Activated CD4-positive, alpha-beta T cell treated with anti-CD3 and anti-CD28 coated beads, Interleukin-2, amount 50 U/mL, for 4 hours (primary cell): ENCODE measurements around the gene UNC13B.

ENCODE experiments used
- DNase-seq, 2 experiments: peaks; one replicate each; pipeline ENCODE4 v3.0.0-alpha.2; 2020

UNC13B gene

GRCh38 chr9:35280399-35280798 is 118.6 kb downstream of the UNC13B start:
- no peak for DNase-seq

DNA sequence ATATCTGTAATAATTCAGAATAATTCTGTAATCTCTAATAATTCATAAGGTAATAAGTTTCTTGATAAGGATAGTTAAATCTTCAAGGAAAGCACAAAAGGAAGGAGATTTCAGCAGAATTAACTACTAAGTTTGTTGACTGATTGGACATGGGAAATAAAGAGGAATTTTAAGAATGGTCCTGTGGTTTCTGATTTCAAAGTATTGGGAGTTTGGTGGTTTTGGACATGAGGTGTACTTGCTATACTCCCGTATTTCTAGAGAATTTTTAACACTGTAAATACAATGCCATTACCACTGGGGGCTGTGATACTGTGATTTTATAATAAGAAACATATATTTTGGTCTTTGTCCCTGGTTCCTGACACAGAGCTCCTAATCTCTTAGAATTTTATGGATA is 123.9 kb downstream of the UNC13B start:
- no peak for DNase-seq

- no peak for DNase-seq
Measured at GRCh38 chr9:35286381-35286780, 124.6 kb downstream of the UNC13B start.

DNA sequence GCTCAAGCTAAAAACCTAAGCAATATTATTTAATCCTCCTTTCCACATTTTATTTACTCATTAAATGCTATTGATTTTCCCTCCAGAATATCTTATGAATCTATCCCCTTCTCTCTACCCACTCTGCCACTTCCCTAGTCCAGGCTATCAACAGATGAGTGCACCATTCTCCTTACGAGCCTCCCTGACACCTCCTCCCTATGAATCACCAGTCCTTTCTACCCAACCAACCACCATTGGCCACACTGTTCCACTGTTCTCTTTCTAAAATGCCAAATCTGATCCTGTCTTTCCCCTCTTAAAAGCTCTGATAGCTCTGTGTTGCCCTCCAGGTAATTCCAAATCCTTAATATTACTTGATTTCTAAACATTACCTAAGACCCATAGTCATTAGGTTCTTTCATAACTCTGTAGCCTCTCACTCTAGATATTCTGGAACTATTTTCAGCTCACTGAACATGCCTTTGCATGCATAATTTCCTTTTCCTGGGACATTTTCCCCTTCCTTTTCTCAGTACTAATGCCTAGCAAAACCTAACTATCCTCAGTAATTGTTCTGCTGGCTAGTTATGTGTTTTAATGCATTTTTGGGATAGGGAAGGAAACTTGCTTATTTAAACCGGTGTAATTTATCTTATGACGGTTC is 126.3 kb downstream of the UNC13B start:
- no peak for DNase-seq

DNA sequence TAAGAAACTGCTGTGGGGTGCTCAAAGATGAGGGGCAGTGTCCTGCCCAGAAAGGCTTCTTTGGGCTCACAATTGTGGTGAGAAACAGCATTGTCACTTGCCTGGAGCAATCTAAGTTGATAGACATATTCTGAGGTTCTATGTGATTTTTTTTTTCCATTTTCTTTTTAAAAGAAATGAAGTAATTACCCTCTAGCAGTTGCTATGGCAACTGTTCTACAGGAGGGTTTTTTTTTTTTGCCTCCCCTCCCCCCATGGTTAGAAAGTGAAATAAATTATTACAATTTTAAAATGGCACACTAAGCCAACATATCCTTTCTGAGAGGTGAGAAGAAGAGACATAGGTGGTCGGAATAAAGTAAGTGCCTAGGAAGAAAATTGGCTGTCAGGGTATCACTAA is 127.0 kb downstream of the UNC13B start:
- DNase-seq, result no peak

GRCh38 chr9:35293376-35293964 is 131.7 kb downstream of the UNC13B start:
- DNase-seq, result no peak

GRCh38 chr9:35294066-35294465 is 132.3 kb downstream of the UNC13B start:
- DNase-seq, result no peak

GRCh38 chr9:35294556-35294955 is 132.7 kb downstream of the UNC13B start:
- DNase-seq, result no peak

GRCh38 chr9:35295369-35296036 is 133.7 kb downstream of the UNC13B start:
- no peak for DNase-seq

DNA sequence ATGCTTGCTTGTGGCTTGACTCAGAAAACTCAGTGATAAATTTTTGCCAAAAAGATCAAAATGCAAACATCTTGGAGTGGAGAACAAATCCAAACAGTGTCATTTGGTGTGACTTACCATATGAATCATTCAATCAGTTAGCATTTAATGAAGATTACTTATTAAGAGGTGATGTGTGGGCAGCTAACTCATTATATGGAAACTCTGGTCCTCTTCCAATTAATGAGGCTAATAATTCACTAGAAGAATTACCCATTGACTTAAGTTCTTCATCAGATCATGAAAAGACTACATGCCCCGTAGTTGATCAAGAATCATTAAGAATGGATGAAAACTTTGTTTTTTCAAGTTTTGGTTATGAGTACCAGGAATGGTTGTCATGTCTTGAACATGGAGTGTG is 141.8 kb downstream of the UNC13B start:
- DNase-seq, result no peak

DNA sequence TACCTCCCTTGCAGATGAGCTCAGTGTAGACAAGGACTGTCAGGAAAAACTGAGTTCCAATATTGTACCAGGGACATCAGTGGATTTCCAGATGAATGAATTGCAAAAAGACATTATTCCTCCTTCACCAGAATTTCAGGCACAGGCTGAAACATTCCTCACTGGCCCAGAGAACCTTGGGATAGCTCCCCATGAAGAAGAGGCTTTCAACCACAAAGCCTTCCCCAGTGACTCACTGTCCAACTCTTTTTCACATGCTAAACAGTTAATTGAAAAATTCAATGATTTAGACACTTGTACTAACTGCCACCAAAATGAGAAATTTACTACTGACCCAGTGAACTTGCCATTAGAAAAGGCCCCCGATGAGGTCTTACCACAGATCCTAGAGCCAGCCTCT is 144.5 kb downstream of the UNC13B start:
- DNase-seq, result no peak

- no peak for DNase-seq
Measured at GRCh38 chr9:35308316-35308715, 146.5 kb downstream of the UNC13B start.

- DNase-seq, result no peak
Measured at GRCh38 chr9:35311891-35312639, 150.3 kb downstream of the UNC13B start.

- DNase-seq, result no peak
Measured at GRCh38 chr9:35313460-35313859, 151.7 kb downstream of the UNC13B start.

DNA sequence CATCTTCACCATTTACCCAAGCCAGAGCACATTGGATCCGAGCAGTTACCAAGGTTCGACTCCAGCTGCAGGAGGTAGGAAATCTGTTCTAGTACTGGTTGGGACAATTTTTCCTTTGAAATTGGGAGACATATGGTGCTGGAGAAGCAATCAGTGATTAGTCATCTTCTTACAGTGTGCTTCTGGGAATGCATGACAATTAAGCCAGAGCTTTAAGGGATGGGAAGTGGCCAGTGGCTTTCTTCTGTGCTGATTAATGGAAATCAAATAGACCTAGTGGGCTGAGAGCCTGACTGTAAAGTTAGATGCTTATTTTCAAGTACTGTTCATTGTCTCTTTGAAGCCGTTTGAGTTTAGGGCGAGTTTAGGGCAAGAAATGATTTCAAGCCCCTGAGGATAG is 152.1 kb downstream of the UNC13B start:
- DNase-seq, result no peak

DNA sequence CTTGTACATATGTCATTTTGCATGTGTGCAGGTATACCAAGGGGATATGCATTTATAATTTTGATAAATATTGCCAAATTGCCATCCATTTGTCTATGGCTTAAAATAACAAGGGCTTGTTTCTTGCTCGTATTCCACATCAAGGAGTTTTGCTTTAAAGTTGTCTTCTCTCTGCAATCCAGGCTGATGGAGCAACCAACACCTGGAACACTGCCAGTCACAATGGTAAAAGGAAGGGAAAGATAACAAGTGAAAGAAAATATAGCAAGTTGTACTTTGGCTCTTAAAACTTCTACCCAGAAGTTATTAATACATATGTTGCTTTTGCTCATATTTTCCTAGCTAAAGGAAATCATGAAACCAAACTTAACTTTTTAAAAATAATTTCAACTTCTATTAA is 156.9 kb downstream of the UNC13B start:
- DNase-seq, result no peak

DNA sequence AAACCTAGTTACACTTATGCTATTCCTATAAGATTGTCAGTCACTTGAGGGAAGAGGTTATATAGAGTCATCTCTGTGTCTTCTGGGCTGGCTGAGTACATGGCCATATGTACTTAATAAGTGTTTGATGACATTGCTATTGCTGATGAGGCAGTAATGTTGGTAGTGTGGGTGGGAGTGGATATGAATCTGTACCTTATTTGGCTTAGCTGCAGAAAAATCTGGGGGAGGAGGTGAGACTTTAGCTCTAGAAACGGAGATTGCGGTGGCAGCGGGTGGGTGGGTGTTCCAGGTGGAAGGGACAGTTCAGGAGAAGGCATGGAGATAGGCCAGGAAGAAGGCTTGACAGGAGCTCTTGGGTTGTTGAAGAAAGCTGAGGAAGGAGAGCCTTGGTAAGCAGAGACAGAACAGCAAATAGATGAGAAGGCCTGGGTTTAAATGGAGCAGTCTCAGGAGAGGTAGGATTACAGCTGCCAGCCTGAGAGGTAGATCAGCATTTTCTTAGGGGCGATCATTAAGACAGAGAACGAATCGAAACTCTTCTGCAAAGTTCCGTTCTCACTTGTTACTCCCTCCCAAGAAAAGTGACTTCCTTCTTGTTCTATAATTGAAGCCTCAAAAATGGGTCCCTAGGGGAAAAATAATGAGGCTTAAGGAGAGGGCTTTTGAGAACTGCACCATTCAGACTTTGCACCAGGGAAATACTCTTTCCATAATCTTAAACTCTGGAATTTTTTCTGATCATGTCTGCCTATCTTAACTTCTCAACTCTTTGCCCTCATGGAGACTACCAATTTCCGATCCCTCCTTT is 160.5 kb downstream of the UNC13B start:
- DNase-seq, result no peak

DNA sequence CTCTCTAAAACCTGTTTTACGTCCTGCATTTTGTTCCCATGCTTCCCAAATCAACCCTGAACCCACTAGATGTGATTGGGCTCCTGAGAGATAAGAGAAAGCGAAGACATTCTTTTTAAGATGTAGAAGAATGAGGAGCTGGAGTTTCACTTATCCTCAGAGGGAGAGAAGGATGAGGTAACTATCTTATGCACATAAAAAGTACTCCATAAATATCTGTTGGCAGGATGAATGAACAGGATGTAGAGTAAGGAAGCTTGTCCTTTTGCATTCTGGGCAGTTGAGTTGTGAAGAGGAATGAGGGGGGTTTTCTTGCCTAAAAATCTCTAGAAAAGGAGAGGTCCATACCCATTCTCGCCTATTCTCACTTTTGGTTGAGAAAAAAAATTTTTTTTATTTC is 163.2 kb downstream of the UNC13B start:
- DNase-seq, result no peak

- no peak for DNase-seq
Measured at GRCh38 chr9:35333551-35333950, 171.7 kb downstream of the UNC13B start.

DNA sequence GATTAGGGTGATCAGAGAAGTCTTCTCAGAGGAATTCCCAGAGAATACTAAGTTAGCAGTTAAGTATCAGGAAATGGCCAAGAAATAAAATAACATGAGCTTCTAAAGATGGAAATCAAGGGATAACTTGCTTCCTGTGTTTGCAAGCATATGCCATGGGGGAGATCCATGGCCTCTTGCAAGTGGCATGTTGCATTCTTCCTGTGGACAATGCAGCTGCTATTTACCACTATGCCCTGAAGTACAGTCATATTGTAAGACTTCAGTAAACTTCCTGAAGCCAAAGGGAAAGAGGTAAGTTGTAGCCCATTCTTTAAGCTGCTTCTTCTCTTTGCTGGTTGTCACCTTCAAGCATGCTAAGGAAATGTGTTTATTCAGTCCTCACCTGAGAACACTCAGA is 173.4 kb downstream of the UNC13B start:
- no peak for DNase-seq

GRCh38 chr9:35338086-35338485 is 176.3 kb downstream of the UNC13B start:
- no peak for DNase-seq

DNA sequence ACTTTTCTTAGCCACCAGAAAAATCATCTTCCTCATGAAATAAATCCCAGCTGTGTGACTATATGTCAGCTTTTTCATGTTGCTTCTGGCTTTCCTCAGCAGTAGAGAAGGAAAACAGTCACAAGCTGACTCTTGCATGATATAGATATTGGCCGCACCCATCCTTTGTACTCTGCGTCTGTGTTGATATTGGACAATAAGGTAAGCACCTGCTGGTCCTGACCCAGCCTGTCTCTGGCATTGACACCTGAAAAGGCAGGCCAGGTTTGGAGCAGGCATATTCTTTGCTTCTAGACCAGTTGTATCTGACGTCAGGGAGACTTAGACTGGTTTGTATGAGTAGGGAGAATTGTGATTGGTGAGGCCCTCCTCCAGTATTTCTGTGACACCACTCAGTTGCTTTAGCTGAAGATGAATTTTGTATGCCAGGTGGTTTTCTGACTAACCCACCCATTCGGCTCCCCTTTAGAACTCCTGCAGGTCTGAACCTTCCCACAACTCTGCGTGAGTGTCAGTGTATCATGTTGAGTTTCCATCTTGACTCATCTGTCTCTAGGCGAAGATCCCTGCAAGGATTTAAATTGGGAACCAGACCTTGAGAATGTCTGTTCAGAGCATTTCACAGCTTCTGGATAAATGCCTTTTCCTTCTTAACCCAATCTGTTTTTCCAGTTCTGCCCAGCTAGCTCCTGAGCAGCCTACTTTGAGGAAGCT is 176.9 kb downstream of the UNC13B start:
- DNase-seq, result no peak
